HepG2 (cell line): ENCODE measurements around the gene NPAS2. TPM values are rescaled to one million over a fixed set of nuclear protein-coding genes. Genes with fewer than 3 reads are reported as not detected.
A peak's percentile ranks its signal among the peaks of the same experiment; 100 is the strongest.

Experiments
- CHD4 ChIP-seq: fragments of 200-600 bp; sonication (generic); IDR thresholded peaks from 2 replicates; pipeline ENCODE4 v1.7.0; 2017; ENCODE audit warnings: mild to moderate bottlenecking, low read length, borderline replicate concordance
- CSRNP1 ChIP-seq: sonication (generic); formaldehyde crosslinking; IDR thresholded peaks from 2 replicates; pipeline ENCODE4 v1.8.1; 2023; ENCODE audit warnings: mild to moderate bottlenecking, missing genetic modification reagents
- DNMT3B ChIP-seq: conservative IDR thresholded peaks from 2 replicates; pipeline ENCODE4 v1.6.1; 2016; ENCODE audit warnings: missing biosample characterization, control low read depth
- DR1 ChIP-seq: sonication (generic); formaldehyde crosslinking; IDR thresholded peaks from 2 replicates; pipeline ENCODE4 v1.8.0; 2021; ENCODE audit warnings: mild to moderate bottlenecking, missing genetic modification reagents, inconsistent platforms
- GABPA ChIP-seq, 2 experiments: IDR thresholded peaks; 2 replicates each; pipeline ENCODE4 v1.6.1; 2011 to 2016; ENCODE audit warnings: low read depth in 2 of 2, low read length in 1 of 2, missing biosample characterization in 1 of 2, missing genetic modification characterization in 1 of 2
- JARID2 ChIP-seq: sonication (generic); formaldehyde crosslinking; IDR thresholded peaks from 2 replicates; pipeline ENCODE4 v1.8.1; 2023; ENCODE audit warnings: missing genetic modification reagents, inconsistent platforms; ENCODE audit not compliant: insufficient replicate concordance
- LBX2 ChIP-seq: sonication (generic); formaldehyde crosslinking; IDR thresholded peaks from 2 replicates; pipeline ENCODE4 v1.5.0; 2020; ENCODE audit warnings: missing genetic modification reagents, mild to moderate bottlenecking, borderline replicate concordance
- MBNL3 ChIP-seq: fragments of 250-450 bp; sonication (Bioruptor Pico); conservative IDR thresholded peaks from 2 replicates; pipeline ENCODE4 v1.8.0; 2022; ENCODE audit warnings: mild to moderate bottlenecking, inconsistent platforms
- MIER2 ChIP-seq: IDR thresholded peaks from 2 replicates; pipeline ENCODE4 v1.6.1; 2016; ENCODE audit warnings: missing biosample characterization, missing genetic modification reagents
- NCOA2 ChIP-seq: sonication (generic); formaldehyde crosslinking; IDR thresholded peaks from 2 replicates; pipeline ENCODE4 v1.8.0; 2022; ENCODE audit warnings: inconsistent platforms
- RFX5 ChIP-seq: IDR thresholded peaks from 2 replicates; pipeline ENCODE4 v1.6.1; 2011; ENCODE audit warnings: low read depth, low read length, improper control_type of control experiment
- SMARCC2 ChIP-seq: fragments of 450-650 bp; IDR thresholded peaks from 2 replicates; pipeline ENCODE4 v1.6.1; 2017; ENCODE audit warnings: antibody characterized with exemption, mild to moderate bottlenecking
- TP53 ChIP-seq: sonication (generic); formaldehyde crosslinking; conservative IDR thresholded peaks from 2 replicates; pipeline ENCODE4 v1.4.0; 2020; ENCODE audit warnings: missing genetic modification reagents
- ZBTB1 ChIP-seq: sonication (generic); formaldehyde crosslinking; IDR thresholded peaks from 2 replicates; pipeline ENCODE4 v1.4.0; 2020; ENCODE audit warnings: missing genetic modification reagents, borderline replicate concordance
- ZBTB3 ChIP-seq: sonication (generic); formaldehyde crosslinking; IDR thresholded peaks from 2 replicates; pipeline ENCODE4 v1.4.0; 2020; ENCODE audit warnings: low read depth, mild to moderate bottlenecking, moderate library complexity, missing genetic modification reagents, borderline replicate concordance
- ZNF225 ChIP-seq: sonication (generic); formaldehyde crosslinking; IDR thresholded peaks from 2 replicates; pipeline ENCODE4 v1.4.0; 2020; ENCODE audit warnings: mild to moderate bottlenecking, missing genetic modification reagents
- ZNF512B ChIP-seq: sonication (generic); formaldehyde crosslinking; IDR thresholded peaks from 2 replicates; pipeline ENCODE4 v1.5.1; 2020; ENCODE audit warnings: missing genetic modification reagents, mild to moderate bottlenecking, borderline replicate concordance
- ZNF605 ChIP-seq: sonication (generic); formaldehyde crosslinking; IDR thresholded peaks from 2 replicates; pipeline ENCODE4 v1.8.0; 2022; ENCODE audit warnings: mild to moderate bottlenecking, missing genetic modification reagents
- ZNF607 ChIP-seq: sonication (generic); formaldehyde crosslinking; IDR thresholded peaks from 2 replicates; pipeline ENCODE4 v1.5.1; 2020; ENCODE audit warnings: missing genetic modification reagents, mild to moderate bottlenecking, borderline replicate concordance
- ZNF660 ChIP-seq: sonication (generic); formaldehyde crosslinking; IDR thresholded peaks from 2 replicates; pipeline ENCODE4 v1.5.1; 2020; ENCODE audit warnings: mild to moderate bottlenecking, low read depth, missing genetic modification reagents, borderline replicate concordance
- ZZZ3 ChIP-seq: sonication (generic); formaldehyde crosslinking; IDR thresholded peaks from 2 replicates; pipeline ENCODE4 v1.4.0; 2020; ENCODE audit warnings: missing genetic modification reagents, mild to moderate bottlenecking, borderline replicate concordance
- polyA plus RNA-seq, 8 experiments: library from polyadenylated mRNA; depleted of rRNA in 3 of 8; stranded (reverse) in 7 of 8; unstranded in 1 of 8; fragments of >200 nt; fragmentation: Illumina TruSeq in 4 of 8; extraction: Trizol in 4 of 8; gene quantifications; 2 replicates each; pipeline versions ENCODE4 v1.2.1 to v1.2.3, GENCODE V29; 2011 to 2016; ENCODE audit warnings: low read depth in 4 of 8, missing spikeins in 1 of 8, mixed read lengths in 1 of 8; ENCODE audit not compliant: insufficient read depth in 1 of 8
- total RNA-seq, 5 experiments: library from RNA; depleted of rRNA; stranded (reverse); fragments of >200 nt; fragmentation: Illumina TruSeq; extraction: Trizol; gene quantifications; 2 replicates each; pipeline ENCODE4 v1.2.3, GENCODE V29; 2016; ENCODE audit warnings: low read depth in 1 of 5
- TF ChIP-seq, protein P1 (sequence below): sonication (generic); formaldehyde crosslinking; IDR thresholded peaks from 2 replicates; pipeline ENCODE4 v1.4.0; 2020; ENCODE audit warnings: missing genetic modification reagents

Gene NPAS2
- total and polyA plus RNA-seq, 2 of the 13 experiments (the other 11 are each of a cell fraction or from before 2014, with no cell fraction given), result 14.8 to 37.5 TPM

- TF ChIP-seq, protein P1, sequence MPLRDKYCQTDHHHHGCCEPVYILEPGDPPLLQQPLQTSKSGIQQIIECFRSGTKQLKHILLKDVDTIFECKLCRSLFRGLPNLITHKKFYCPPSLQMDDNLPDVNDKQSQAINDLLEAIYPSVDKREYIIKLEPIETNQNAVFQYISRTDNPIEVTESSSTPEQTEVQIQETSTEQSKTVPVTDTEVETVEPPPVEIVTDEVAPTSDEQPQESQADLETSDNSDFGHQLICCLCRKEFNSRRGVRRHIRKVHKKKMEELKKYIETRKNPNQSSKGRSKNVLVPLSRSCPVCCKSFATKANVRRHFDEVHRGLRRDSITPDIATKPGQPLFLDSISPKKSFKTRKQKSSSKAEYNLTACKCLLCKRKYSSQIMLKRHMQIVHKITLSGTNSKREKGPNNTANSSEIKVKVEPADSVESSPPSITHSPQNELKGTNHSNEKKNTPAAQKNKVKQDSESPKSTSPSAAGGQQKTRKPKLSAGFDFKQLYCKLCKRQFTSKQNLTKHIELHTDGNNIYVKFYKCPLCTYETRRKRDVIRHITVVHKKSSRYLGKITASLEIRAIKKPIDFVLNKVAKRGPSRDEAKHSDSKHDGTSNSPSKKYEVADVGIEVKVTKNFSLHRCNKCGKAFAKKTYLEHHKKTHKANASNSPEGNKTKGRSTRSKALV (CRISPR knock-in tag), result no peak
- peak; percentile 99 for TF ChIP-seq NCOA2 (CRISPR knock-in tag)
- TF ChIP-seq ZBTB1 (CRISPR knock-in tag), result no peak
- TF ChIP-seq ZBTB3, result peak; percentile 37; the same call in 1 of the 2 replicates
- no peak for TF ChIP-seq GABPA (IDR thresholded peaks at IDR 0.05; ENCODE audit: low read depth, low read length)
- peak; percentile 81 for TF ChIP-seq GABPA (CRISPR knock-in tag; IDR thresholded peaks at IDR 0.05; ENCODE audit: low read depth)
- peak; percentile 29; the same call in 1 of the 2 replicates for TF ChIP-seq CSRNP1 (CRISPR knock-in tag)
- TF ChIP-seq CHD4, result peak; percentile 98
- no peak for TF ChIP-seq SMARCC2
- no peak for TF ChIP-seq ZZZ3 (CRISPR knock-in tag)
- TF ChIP-seq ZNF512B (CRISPR knock-in tag), result no peak; the same call in 1 of the 2 replicates
- TF ChIP-seq ZNF660 (CRISPR knock-in tag), result no peak
- TF ChIP-seq LBX2 (CRISPR knock-in tag), result no peak
- TF ChIP-seq TP53 (CRISPR knock-in tag), result no peak
- 0 out of 2 replicates have a peak, but pooled peaks have one; percentile 42 for TF ChIP-seq ZNF225 (CRISPR knock-in tag)
- no peak for TF ChIP-seq RFX5
- peak; percentile 95 for TF ChIP-seq DNMT3B (CRISPR knock-in tag)
- TF ChIP-seq DR1 (CRISPR knock-in tag), result 0 out of 2 replicates have a peak, but pooled peaks have one; percentile 21
- no peak for TF ChIP-seq JARID2 (CRISPR knock-in tag)
- TF ChIP-seq ZNF605 (CRISPR knock-in tag), result peak; percentile 83
- peak; percentile 82 for TF ChIP-seq MIER2 (CRISPR knock-in tag)
- TF ChIP-seq MBNL3 (CRISPR knock-in tag), result 0 out of 2 replicates have a peak, but pooled peaks have one; percentile 34
- TF ChIP-seq ZNF607 (CRISPR knock-in tag), result no peak; the same call in 1 of the 2 replicates
These were observed 39.5 kb upstream of the NPAS2 start (continued) for GRCh38 chr2:100780203-100781008.
